NOMO-1 (cell line): ENCODE measurements around the gene FAM13A.
"Not testable (repeated sequence)": the region's sequence is repeated elsewhere in the genome, so short reads cannot be mapped to it uniquely, and the experiment has no call there.

Experiments
- DNase-seq, 2 experiments: peaks; one replicate each; lab custom pipeline; 2025; ENCODE audit not compliant: unreplicated experiment in 2 of 2; lab: John Stamatoyannopoulos, UW

Gene FAM13A

GRCh38 chr4:89044147-89044900 lies 12.7 kb downstream of the FAM13A start:
- DNase-seq: peak in 1 of 2 experiments; percentile 21

GRCh38 chr4:89042055-89042454 lies 14.9 kb downstream of the FAM13A start:
- DNase-seq: no peak

- no peak for DNase-seq
Observed at GRCh38 chr4:89039730-89040338, 17.2 kb downstream of the FAM13A start.

GRCh38 chr4:89036535-89036934 lies 20.4 kb downstream of the FAM13A start:
- DNase-seq: no peak

- DNase-seq: no peak
Observed at GRCh38 chr4:89031272-89031671, 25.7 kb downstream of the FAM13A start.

GRCh38 chr4:89029591-89029990 lies 27.4 kb downstream of the FAM13A start:
- DNase-seq: no peak

- no peak for DNase-seq
Observed at GRCh38 chr4:89026542-89026941, 30.4 kb downstream of the FAM13A start.

- DNase-seq: peak; percentile 41 to 77
Observed at GRCh38 chr4:89024051-89024675, 32.8 kb downstream of the FAM13A start.

GRCh38 chr4:89023140-89023539 lies 33.8 kb downstream of the FAM13A start:
- no peak for DNase-seq

GRCh38 chr4:89022426-89023128 lies 34.4 kb downstream of the FAM13A start:
- no peak for DNase-seq

GRCh38 chr4:89021684-89022083 lies 35.3 kb downstream of the FAM13A start:
- no peak for DNase-seq

GRCh38 chr4:89021062-89021461 lies 35.9 kb downstream of the FAM13A start:
- DNase-seq: no peak

GRCh38 chr4:89014897-89015296 lies 42.1 kb downstream of the FAM13A start:
- not testable (repeated sequence) for DNase-seq

GRCh38 chr4:89009761-89010369 lies 47.1 kb downstream of the FAM13A start:
- no peak for DNase-seq

GRCh38 chr4:89009115-89009514 lies 47.9 kb downstream of the FAM13A start:
- peak in 1 of 2 experiments; percentile 18 for DNase-seq

GRCh38 chr4:89008166-89008565 lies 48.8 kb downstream of the FAM13A start:
- DNase-seq: no peak

GRCh38 chr4:89007338-89007939 lies 49.5 kb downstream of the FAM13A start:
- no peak for DNase-seq

GRCh38 chr4:89006307-89006706 lies 50.7 kb downstream of the FAM13A start:
- no peak for DNase-seq

GRCh38 chr4:89005066-89005465 lies 51.9 kb downstream of the FAM13A start:
- not testable (repeated sequence) for DNase-seq

GRCh38 chr4:89001647-89002445 lies 55.1 kb downstream of the FAM13A start:
- DNase-seq: no peak
